AG09319 (cell line): ENCODE data around the gene SEC24C.

Experiments used
- DNase-seq: peaks from one replicate; pipeline ENCODE4 v3.0.0-alpha.2; 2010; ENCODE audit warnings: low read depth; ENCODE audit errors: extremely low read depth
- TF ChIP-seq, protein P1 (sequence below): IDR thresholded peaks from 2 replicates; pipeline ENCODE4 v1.5.1; 2011; ENCODE audit warnings: low read depth, mild to moderate bottlenecking, inconsistent platforms, low read length, moderate library complexity

The SEC24C gene

DNA sequence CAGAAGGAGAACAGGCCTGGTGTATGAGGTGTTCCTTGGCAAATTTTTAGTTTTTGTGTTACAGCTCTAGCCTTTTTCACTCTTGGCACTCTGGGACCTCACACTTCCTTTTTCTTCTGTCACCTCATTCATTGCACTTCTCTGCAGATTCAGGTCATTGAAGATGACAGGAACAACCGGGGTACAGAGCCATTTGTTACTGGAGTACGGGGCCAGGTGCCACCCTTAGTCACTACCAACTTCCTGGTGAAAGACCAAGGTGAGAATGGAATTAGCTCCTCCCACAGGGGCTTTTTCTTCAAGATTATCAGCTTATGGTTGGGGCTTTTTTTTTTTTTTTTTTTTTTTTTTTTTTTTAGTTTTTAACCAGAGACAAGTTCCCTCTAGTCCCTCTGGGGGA, 19.2 kb downstream of the SEC24C start:
- TF ChIP-seq, protein P1, sequence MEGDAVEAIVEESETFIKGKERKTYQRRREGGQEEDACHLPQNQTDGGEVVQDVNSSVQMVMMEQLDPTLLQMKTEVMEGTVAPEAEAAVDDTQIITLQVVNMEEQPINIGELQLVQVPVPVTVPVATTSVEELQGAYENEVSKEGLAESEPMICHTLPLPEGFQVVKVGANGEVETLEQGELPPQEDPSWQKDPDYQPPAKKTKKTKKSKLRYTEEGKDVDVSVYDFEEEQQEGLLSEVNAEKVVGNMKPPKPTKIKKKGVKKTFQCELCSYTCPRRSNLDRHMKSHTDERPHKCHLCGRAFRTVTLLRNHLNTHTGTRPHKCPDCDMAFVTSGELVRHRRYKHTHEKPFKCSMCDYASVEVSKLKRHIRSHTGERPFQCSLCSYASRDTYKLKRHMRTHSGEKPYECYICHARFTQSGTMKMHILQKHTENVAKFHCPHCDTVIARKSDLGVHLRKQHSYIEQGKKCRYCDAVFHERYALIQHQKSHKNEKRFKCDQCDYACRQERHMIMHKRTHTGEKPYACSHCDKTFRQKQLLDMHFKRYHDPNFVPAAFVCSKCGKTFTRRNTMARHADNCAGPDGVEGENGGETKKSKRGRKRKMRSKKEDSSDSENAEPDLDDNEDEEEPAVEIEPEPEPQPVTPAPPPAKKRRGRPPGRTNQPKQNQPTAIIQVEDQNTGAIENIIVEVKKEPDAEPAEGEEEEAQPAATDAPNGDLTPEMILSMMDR, result no peak
- no peak for DNase-seq

DNA sequence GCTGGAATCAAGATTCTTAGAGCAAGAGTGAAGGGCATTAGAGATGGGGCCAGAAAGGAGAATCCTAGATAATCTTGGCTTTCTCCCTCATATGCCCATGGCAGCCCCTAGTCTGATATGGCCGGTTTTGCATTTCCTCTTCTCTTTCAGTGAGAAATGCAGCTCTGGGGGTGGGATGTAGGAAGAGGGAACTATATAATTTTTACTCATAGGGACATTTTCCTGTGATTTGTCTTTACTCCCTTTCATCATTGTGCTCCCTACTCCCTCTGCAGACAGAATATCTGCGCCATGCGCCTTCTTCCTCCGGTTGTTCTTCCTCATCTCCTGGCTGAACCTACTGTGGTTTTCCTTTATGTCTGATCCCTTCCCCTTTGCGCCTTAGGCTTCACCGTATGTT, 20.9 kb downstream of the SEC24C start:
- DNase-seq, result no peak

GRCh38 chr10:73768881-73769280, 24.7 kb downstream of the SEC24C start:
- DNase-seq, result no peak
- TF ChIP-seq, protein P1, result no peak

More for the DNA sequence above, 20.9 kb downstream of the SEC24C start:
- TF ChIP-seq, protein P1, result no peak

- DNase-seq, result no peak
- TF ChIP-seq, protein P1, result no peak
Measured at GRCh38 chr10:73769396-73769795, 25.2 kb downstream of the SEC24C start.

GRCh38 chr10:73771722-73772280, 27.6 kb downstream of the SEC24C start:
- TF ChIP-seq, protein P1, result no peak
- peak; percentile 51 for DNase-seq

DNA sequence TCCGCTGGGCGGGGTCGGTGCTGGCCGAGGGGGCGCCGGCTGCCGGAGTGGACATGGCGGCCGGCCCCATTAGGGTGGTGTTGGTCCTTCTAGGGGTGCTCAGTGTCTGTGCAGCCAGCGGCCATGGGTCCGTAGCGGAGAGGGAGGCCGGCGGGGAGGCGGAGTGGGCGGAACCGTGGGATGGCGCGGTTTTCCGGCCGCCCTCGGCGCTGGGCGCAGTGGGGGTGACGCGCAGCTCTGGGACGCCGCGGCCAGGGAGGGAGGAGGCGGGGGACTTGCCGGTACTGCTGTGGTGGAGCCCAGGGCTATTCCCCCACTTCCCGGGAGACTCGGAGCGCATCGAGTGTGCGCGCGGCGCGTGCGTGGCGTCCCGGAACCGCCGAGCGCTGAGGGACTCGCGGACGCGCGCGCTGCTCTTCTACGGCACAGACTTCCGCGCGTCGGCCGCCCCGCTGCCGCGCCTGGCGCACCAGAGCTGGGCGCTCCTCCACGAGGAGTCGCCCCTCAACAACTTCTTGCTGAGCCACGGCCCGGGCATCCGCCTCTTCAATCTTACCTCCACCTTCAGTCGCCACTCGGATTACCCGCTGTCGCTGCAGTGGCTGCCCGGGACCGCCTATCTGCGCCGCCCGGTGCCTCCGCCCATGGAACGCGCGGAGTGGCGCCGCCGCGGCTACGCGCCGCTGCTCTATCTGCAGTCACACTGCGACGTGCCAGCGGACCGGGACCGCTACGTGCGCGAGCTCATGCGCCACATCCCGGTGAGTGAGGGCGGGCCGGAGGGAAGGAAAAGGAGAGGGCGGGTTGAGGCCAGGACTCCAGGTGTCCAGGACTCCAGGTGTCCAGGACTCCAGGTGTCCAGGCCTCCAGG, 28.3 kb downstream of the SEC24C start:
- peak; percentile 50 for DNase-seq
- TF ChIP-seq, protein P1, result no peak; the same call in 1 of the 2 replicates

DNA sequence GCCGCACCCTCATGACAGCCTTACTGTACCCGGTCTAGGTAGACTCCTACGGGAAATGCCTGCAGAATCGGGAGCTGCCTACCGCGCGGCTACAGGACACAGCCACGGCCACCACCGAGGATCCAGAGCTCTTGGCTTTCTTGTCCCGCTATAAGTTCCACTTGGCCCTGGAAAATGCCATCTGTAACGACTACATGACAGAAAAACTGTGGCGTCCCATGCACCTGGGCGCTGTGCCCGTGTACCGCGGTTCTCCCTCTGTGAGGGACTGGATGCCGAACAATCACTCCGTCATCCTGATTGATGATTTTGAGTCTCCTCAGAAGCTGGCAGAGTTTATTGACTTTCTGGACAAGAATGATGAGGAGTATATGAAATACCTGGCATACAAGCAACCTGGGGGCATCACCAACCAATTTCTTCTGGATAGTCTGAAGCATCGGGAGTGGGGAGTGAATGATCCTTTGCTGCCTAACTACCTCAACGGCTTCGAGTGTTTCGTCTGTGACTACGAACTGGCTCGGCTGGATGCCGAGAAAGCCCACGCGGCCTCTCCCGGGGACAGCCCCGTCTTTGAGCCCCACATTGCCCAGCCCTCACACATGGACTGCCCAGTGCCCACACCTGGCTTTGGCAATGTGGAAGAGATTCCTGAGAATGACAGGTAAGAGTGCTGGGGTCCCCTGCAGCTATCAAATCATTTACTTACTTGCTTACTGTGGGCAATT, 29.1 kb downstream of the SEC24C start:
- TF ChIP-seq, protein P1, result no peak
- DNase-seq, result no peak
